Activated naive CD4-positive, alpha-beta T cell (primary cell): ENCODE results near the gene LCAT.

ENCODE experiments used
- DNase-seq, 4 experiments: peaks; one replicate each; lab custom pipeline; 2025; lab: John Stamatoyannopoulos, UW

LCAT gene

DNA sequence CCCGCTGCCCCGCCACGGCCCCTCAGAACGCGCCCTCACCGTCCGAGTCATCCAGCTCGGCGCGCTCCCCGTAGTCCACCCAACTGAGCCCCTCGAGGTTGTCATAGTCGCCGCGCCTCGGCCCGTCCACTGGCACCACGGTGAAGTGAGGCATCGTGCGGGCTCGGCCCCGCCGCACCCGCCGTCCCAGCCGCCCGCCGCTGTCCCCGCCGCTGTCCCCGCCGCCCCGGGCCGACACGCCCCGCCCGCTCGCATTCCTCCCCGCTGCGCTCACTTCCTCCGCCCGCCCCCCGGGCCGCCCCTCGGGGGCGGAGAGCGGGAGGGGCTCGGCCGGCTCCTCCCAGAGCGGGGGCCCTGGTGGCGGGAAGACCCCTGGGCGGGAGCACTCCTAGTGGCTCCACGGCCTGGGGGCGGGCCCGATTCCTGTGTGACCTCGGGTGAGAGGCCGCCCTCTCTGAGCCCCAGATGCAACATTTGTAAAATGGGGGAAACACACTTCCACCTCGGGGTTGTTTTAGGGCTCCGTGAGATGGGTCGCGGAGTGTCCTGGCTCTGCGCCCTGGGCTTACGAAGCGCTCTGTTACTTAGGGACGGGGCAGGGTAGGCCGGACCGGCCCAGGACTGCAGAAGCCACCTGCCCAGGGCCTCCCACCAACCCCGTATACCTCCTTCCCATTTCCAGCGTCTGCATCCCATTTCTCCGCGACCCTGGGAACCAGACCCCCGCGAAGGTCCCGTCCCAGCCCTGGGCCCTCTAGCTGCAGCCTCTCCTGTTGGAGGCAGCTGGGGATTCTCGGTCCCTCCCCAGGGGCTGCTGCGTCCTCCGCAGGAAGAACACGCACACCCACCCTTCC, 24.7 kb upstream of the LCAT start, which contains the start of gene SLC12A4:
Gene SLC12A4 (minus strand): TSS at position 238 of the 854 bp plus-strand sequence. CDS start 84 bp downstream, at position 154.
- DNase-seq, result peak; percentile 53 to 84 (median 64)

DNA sequence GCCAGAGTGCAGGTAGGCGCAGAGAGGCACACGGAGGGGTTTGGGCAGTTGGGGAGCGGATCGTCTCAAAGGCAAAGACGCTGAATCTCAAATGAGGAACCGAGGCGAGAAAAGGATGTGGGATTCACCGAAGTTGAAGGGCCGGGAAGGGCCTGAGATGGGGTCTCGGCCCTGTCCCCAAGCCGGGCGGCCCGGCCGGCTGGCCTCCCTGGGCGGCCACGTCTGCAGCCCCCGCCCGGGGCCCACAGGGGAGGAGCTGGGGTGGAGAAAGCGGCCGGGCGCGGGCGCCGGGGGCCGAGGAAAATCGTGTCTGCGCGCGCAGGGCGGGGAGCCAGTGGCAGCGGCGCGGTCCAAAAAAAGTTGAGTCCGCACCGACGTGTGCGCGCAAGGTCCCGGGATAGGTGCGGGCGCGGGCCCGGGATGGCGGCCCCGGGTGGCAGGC, 24.1 kb upstream of the LCAT start:
- peak in 1 of 4 experiments; percentile 21 for DNase-seq

DNA sequence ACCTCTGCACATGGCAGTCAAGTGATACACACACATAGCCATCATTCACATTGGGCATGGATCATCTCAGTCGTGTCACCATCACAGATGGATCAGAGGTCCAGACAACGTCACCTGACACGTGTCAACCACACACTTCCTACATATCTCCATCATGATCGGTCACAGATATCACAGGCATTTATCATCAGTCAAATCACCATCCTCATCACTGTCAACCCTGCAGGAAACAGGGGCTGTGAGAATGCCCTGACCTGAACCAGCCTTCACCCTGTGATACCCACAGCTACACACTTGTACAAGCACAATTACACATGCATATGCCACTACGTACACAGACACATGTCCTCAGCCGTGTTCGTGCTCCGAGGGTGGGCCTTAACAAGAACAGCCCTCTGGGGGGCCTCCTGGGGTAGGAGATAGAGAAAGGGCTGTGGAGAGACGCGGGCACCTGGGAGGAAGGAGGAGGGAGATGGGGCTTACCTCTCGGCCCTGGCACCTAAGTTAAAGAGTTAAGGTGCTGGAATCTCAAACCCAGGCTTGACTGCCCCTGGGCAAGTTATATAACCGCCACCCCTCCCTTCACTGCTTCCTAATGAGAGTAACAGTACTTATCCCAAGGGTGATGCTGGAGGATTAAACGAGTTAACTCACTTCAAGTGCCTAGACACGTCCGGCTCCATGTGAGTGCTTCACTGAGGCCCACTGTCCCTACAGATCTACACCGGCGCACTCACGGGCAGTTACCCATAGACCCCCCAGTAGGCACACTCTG, 23.4 kb upstream of the LCAT start:
- DNase-seq, result peak in 1 of 4 experiments; percentile 10

- DNase-seq, result no peak
Measured at GRCh38 chr16:67966549-67967182, 22.7 kb upstream of the LCAT start.

GRCh38 chr16:67965668-67966548, 22.0 kb upstream of the LCAT start:
- DNase-seq, result no peak

DNA sequence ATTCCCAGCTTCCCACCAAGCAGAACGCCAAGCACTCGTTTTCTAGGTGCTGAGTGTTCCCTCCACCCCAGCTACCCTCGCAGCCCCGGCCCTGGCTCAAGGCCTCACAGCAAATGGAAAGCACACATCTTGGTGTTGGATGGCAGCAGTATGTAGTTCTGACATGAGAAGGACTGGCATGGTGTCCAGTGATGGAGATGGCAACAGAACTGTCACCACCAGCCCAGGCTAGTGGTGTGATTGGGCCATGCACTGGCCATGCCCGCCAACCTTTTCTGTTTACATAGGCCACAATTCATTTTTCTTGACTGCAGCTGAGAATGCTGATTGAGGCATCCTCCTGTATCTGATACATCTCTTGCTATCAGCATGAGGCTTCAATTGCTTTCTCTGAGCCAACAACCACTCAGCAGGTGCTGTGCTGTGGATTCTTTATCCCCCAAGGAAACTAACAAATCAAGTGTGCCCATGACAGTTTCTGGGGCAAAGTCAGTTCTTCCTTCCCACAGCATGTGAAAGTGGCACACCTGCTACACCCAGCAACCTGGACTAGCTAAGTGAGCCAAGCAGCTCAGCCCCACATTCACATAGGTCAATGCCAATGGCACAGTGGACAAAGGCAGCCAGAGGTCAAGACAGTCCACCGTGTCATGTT, 20.7 kb upstream of the LCAT start:
- no peak for DNase-seq

DNA sequence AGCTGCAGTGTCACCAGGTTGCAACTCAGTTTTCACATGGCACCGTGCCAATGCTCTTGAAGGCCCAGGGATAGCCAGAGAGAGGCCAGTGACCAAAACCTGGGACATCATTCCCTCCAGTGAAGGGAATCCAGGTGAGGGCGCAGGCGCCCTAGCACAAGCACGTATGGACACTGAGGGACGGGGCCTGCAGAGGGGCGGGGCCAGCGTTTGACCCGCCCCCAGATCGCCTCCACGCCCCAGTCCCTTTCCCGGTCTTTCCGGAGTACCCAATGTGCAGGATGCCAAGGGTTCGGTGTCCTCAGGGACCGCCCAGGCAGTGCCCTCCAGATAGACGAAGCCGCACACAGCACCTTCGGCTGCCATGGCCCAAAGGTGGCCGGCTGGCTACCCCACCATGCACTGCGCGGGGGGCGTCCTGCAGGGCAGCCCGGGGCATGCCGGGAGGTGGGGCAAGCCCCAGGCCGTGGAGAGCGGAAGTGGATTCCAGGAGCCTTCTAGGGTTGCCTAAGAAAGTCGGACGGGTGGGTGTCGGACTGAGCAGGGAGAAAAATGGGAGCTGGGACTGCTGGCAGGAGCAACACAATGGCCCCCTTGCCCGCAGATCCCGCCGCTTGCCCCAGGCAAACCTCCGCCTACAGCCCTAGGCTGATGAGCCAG, 19.9 kb upstream of the LCAT start:
- no peak for DNase-seq

DNA sequence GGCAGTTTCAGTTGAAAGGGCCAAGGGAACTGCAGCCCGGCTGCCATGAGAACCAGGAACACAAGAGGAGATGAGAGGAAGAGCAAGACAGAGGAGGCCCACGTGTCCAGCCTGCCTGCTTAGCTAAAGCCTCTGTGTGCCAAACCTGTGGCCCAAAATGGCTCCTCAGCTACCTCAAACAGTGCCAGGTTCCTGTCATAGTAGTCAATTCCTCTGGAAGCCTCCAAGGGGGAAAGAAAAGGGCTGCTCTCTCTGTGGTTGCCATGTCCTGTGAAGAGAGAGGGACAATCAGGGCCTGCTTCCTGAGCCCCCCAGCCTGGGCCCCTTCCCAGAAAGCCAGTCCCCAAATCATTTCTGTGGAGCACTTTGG, 19.4 kb upstream of the LCAT start:
- no peak for DNase-seq

DNA sequence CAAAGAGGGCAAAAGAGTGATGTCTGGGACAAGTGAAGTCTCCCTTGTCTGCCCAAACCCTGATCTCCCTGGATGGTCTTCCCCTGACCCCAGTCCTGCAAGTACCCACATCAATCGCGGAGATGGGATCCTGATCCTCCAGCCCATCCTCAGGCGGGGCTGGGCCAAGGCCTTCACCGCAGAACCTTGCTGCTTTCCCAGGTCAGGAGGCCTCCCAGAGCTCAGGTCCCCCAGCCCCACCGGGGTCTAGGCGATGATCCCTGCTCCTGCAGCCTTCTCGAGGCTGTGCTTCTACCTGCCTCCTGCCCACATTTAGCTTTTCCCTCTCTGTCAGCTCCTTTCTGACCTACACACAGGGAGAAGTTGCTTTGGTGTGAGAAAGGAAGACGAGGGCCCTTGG, 18.2 kb upstream of the LCAT start:
- DNase-seq, result no peak

DNA sequence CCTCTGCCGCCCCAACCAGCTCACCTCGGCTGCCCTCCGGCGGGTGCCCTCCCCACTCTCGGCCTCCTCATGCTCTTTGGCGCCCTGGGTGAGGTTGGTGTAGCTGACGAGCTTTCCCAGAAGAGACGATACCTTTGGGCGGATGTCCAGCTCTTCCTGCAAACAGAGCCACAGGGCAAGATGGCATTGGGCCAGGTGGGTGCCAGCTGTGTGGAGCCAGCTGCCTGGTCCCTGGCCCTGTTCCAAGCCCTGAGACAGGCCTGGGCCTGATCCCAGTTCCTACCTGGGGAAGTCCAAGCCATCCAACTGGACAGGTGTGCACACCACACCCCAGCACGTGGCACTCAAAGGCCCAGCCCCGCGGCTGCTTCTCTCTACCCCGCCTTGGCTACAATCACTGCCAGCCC, 17.6 kb upstream of the LCAT start:
- no peak for DNase-seq

- DNase-seq, result no peak
Measured at GRCh38 chr16:67959536-67960329, 15.8 kb upstream of the LCAT start.

DNA sequence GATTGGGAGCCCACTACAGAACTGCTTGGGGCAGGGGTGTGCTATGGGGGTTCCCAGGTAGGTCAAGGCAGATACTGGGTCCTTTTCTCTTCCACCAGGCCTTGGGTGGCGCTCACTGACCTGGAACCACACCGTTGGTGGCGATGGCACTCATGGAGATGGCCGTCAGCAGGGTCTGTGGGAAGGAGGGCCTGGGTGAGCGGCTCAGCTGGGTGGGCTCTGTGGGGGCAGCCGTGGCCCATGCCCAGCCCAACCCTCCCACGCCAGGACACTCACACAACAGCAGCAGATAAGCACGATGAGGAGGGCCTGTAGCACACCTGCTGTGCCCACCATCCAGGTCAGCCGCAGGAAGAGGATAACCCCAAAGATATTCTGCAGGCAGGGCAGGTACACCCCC, 13.7 kb upstream of the LCAT start:
- DNase-seq, result no peak

- no peak for DNase-seq
Measured at GRCh38 chr16:67954421-67955196, 10.7 kb upstream of the LCAT start.

DNA sequence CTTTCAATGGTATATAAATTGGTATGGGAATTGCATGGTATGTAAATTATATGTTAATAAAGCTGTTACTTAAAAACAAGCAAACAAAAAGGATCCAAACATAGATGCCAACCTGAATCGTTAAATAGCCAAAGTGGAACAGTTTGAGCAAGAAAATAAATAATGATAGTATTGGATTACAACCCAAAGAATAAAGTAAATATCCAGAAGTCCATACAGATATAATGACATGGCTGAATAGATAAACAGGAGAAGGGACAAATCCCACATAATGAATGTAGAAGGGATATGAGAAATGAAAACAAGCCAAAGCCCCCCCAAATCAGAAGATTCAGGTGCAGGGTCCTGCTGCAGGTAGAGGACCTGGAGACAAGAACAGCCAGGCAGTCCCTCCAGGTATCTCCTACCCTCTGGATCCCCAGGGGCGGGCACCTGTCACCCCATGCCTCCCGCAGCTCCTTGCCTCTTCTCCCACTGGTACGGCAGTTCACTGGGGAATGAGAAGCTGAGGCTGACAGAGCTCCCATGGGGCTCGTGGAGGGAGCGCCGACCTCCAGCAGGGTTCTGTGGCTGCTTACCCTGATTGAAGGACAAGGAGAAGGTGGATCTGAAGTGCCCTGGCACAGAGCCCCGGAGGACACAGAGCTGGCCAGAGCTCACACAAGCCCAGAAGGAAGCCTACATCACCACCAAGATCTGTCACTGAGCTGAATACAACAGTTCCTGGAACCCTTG, 9.9 kb upstream of the LCAT start:
- DNase-seq, result no peak

GRCh38 chr16:67951485-67951884, 7.6 kb upstream of the LCAT start:
- DNase-seq, result no peak

- DNase-seq, result no peak
Measured at GRCh38 chr16:67950335-67950843, 6.5 kb upstream of the LCAT start.

DNA sequence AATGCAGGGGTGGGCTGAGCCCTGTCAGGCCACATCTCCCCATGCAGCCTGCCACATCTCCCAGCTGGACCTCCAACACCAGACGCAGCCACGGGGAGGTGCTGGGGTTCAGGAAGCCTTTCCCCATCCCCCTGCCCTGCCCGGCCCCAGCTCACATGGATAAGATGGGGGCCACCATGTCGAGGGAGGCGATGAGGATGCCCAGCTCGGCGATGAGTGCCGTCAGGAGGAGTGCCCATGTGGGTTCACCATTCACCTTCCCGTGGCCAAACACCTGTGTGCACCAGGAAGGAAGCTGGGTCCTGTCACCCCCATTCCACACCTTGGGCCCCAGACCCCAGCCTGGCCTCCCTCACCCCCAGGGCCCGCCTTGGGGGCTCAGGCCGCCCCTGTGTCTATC, 5.7 kb upstream of the LCAT start:
- DNase-seq, result no peak

GRCh38 chr16:67948015-67948414, 4.1 kb upstream of the LCAT start:
- DNase-seq, result no peak
